HG02981 (cell line): ENCODE data around the gene EDIL3.
"Not testable (repeated sequence)": the region's sequence is repeated elsewhere in the genome, so short reads cannot be mapped to it uniquely, and the experiment has no call there.

Source experiments
- ATAC-seq: cut with Tn5 transposase; IDR thresholded peaks from one replicate; pipeline ENCODE4 v1.9.1; 2021; ENCODE audit warnings: mild to moderate bottlenecking, moderate library complexity; ENCODE audit not compliant: unreplicated experiment

EDIL3 gene

GRCh38 chr5:84301535-84301934 lies 83.1 kb downstream of the EDIL3 start:
- ATAC-seq: no peak

GRCh38 chr5:84299959-84300358 lies 84.7 kb downstream of the EDIL3 start:
- ATAC-seq: no peak

- no peak for ATAC-seq
Measured at GRCh38 chr5:84298628-84299027, 86.1 kb downstream of the EDIL3 start.

GRCh38 chr5:84297641-84298040 lies 87.0 kb downstream of the EDIL3 start:
- not testable (repeated sequence) for ATAC-seq

- ATAC-seq: no peak
Measured at GRCh38 chr5:84292788-84293653, 91.7 kb downstream of the EDIL3 start.

GRCh38 chr5:84292000-84292642 lies 92.6 kb downstream of the EDIL3 start:
- no peak for ATAC-seq

- ATAC-seq: no peak
Measured at GRCh38 chr5:84290673-84291072, 94.0 kb downstream of the EDIL3 start.

- ATAC-seq: no peak
Measured at GRCh38 chr5:84290161-84290560, 94.5 kb downstream of the EDIL3 start.

GRCh38 chr5:84287951-84288350 lies 96.7 kb downstream of the EDIL3 start:
- ATAC-seq: peak; percentile 93

- no peak for ATAC-seq
Measured at GRCh38 chr5:84286662-84287061, 98.0 kb downstream of the EDIL3 start.

GRCh38 chr5:84285641-84286637 lies 98.7 kb downstream of the EDIL3 start:
- no peak for ATAC-seq

GRCh38 chr5:84281383-84281782 lies 103.3 kb downstream of the EDIL3 start:
- no peak for ATAC-seq

- no peak for ATAC-seq
Measured at GRCh38 chr5:84279234-84279633, 105.4 kb downstream of the EDIL3 start.

GRCh38 chr5:84275609-84276008 lies 109.1 kb downstream of the EDIL3 start:
- ATAC-seq: no peak

GRCh38 chr5:84274585-84275468 lies 109.9 kb downstream of the EDIL3 start:
- ATAC-seq: no peak

- ATAC-seq: peak; percentile 55
Measured at GRCh38 chr5:84273517-84273883, 111.2 kb downstream of the EDIL3 start.

GRCh38 chr5:84272771-84273516 lies 111.7 kb downstream of the EDIL3 start:
- no peak for ATAC-seq

GRCh38 chr5:84265739-84266550 lies 118.7 kb downstream of the EDIL3 start:
- no peak for ATAC-seq

- ATAC-seq: no peak
Measured at GRCh38 chr5:84265130-84265529, 119.5 kb downstream of the EDIL3 start.
